ENCODE results near the gene ATE1.
A peak's percentile ranks its signal among the peaks of the same experiment; 100 is the strongest.
"Not testable (repeated sequence)": the region's sequence is repeated elsewhere in the genome, so short reads cannot be mapped to it uniquely, and the experiment has no call there.

The ATE1 gene

GRCh38 chr10:121929585-121930267, 1.9 kb upstream of the ATE1 start:
- DNase-seq = not testable (repeated sequence)

GRCh38 chr10:121928528-121928884, 675 bp upstream of the ATE1 start:
- no peak for DNase-seq

- peak; percentile 53 for DNase-seq
These were observed 452 bp downstream of the ATE1 start for GRCh38 chr10:121927318-121927840.

- DNase-seq = peak; percentile 53
These were observed 1.0 kb downstream of the ATE1 start for GRCh38 chr10:121926671-121927317.

- no peak for DNase-seq
These were observed 1.7 kb downstream of the ATE1 start for GRCh38 chr10:121926157-121926556.

- no peak for DNase-seq
These were observed 6.4 kb downstream of the ATE1 start for GRCh38 chr10:121921238-121921931.

- DNase-seq = no peak
These were observed 8.2 kb downstream of the ATE1 start for GRCh38 chr10:121919666-121920065.

- DNase-seq = not testable (repeated sequence)
These were observed 9.0 kb downstream of the ATE1 start for GRCh38 chr10:121918800-121919199.

GRCh38 chr10:121914661-121915060, 13.2 kb downstream of the ATE1 start:
- DNase-seq = no peak

GRCh38 chr10:121911421-121911697, 16.5 kb downstream of the ATE1 start:
- no peak for DNase-seq

- DNase-seq = peak; percentile 48
These were observed 17.0 kb downstream of the ATE1 start for GRCh38 chr10:121910673-121911420.

GRCh38 chr10:121904888-121905287, 22.9 kb downstream of the ATE1 start:
- DNase-seq = no peak

- peak; percentile 78 for DNase-seq
These were observed 27.2 kb downstream of the ATE1 start for GRCh38 chr10:121900443-121901174.

- no peak for DNase-seq
These were observed 28.1 kb downstream of the ATE1 start for GRCh38 chr10:121899727-121900126.

GRCh38 chr10:121891103-121891502, 36.7 kb downstream of the ATE1 start:
- no peak for DNase-seq

- DNase-seq = no peak
These were observed 38.6 kb downstream of the ATE1 start for GRCh38 chr10:121889212-121889611.

GRCh38 chr10:121886997-121887622, 40.7 kb downstream of the ATE1 start:
- peak; percentile 56 for DNase-seq

GRCh38 chr10:121886181-121886580, 41.6 kb downstream of the ATE1 start:
- DNase-seq = no peak

- no peak for DNase-seq
These were observed 46.9 kb downstream of the ATE1 start for GRCh38 chr10:121880895-121881294.

- DNase-seq = no peak
These were observed 48.4 kb downstream of the ATE1 start for GRCh38 chr10:121879476-121879875.

GRCh38 chr10:121873236-121873635, 54.6 kb downstream of the ATE1 start:
- peak; percentile 32 for DNase-seq

GRCh38 chr10:121870413-121870812, 57.4 kb downstream of the ATE1 start:
- DNase-seq = no peak

All from kidney glomerular epithelial cell (primary cell).